ENCODE data around the gene AMZ1.

The AMZ1 gene

GRCh38 chr7:2663121-2663886 lies 24.7 kb upstream of the AMZ1 start:
- TF ChIP-seq, protein P1, sequence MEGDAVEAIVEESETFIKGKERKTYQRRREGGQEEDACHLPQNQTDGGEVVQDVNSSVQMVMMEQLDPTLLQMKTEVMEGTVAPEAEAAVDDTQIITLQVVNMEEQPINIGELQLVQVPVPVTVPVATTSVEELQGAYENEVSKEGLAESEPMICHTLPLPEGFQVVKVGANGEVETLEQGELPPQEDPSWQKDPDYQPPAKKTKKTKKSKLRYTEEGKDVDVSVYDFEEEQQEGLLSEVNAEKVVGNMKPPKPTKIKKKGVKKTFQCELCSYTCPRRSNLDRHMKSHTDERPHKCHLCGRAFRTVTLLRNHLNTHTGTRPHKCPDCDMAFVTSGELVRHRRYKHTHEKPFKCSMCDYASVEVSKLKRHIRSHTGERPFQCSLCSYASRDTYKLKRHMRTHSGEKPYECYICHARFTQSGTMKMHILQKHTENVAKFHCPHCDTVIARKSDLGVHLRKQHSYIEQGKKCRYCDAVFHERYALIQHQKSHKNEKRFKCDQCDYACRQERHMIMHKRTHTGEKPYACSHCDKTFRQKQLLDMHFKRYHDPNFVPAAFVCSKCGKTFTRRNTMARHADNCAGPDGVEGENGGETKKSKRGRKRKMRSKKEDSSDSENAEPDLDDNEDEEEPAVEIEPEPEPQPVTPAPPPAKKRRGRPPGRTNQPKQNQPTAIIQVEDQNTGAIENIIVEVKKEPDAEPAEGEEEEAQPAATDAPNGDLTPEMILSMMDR (conservative IDR thresholded peaks at IDR 0.05; ENCODE audit: low read length) = no peak
- DNase-seq (ENCODE audit: low read depth) = no peak
- H3K4me3 ChIP-seq (ENCODE audit: low read length) = no peak overlapping the region

GRCh38 chr7:2663960-2664359 lies 24.0 kb upstream of the AMZ1 start:
- DNase-seq (ENCODE audit: low read depth) = no peak
- TF ChIP-seq, protein P1 (conservative IDR thresholded peaks at IDR 0.05; ENCODE audit: low read length) = no peak
- no peak overlapping the region for H3K4me3 ChIP-seq (ENCODE audit: low read length)

DNA sequence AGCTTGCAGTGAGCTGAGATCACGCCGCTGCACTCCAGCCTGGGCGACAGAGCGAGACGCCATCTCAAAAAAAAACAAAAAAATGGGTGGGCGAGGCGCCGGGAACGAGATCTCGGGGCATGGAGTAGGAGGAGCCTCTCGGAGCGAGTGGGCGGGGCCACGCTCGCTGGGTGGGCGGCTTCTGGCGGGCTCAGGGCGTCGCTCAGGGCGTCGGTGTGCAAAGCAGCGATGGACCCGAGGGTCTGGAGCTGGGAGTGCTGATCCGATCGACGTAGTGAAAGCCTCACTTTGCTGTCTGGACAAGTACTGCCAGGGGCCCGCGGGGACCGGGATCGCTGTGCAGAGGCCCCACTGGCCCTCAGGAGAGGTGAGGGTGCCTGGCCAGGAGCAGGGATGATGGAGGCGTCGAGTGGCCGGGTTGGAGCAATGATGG lies 22.6 kb upstream of the AMZ1 start:
- TF ChIP-seq, protein P1 (conservative IDR thresholded peaks at IDR 0.05; ENCODE audit: low read length) = no peak
- DNase-seq (ENCODE audit: low read depth) = no peak

GRCh38 chr7:2666155-2666554 lies 21.8 kb upstream of the AMZ1 start:
- H3K4me3 ChIP-seq (ENCODE audit: low read length) = no peak overlapping the region

More for the DNA sequence above, 22.6 kb upstream of the AMZ1 start:
- H3K4me3 ChIP-seq (ENCODE audit: low read length) = no peak overlapping the region

DNA sequence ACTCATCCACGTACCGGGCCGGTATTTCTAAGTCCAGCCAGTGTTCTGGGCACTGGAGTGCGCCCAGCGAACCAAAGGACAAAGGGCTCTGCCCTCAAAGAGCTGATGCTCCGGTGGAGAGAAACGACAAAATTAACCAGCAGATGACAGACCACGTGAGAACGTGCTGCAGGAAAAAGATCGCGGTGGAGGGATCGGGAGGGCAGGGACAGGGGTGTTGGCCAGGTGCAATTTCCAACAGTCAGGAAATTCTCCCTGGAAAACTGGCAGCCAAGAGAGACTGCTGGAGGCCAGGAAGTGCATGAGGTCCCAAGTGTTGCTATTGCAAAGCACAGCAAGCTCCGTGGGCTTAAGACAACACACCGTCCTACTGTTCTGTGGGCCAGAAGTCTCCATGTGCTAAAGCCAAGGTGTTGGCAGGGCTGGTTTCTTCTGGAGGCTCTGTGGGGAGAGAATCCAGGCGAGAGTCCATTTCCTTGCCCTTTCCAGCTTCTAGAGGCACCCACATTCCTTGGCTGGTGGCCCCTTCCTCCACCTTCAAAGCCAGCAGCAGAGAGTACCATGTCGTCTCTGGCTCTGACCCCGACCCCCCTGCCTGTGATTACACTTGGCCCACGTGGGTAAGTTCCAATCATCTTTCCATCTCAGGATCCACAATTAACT lies 21.3 kb upstream of the AMZ1 start:
- DNase-seq (ENCODE audit: low read depth) = no peak
- no peak overlapping the region for H3K4me3 ChIP-seq (ENCODE audit: low read length)
- TF ChIP-seq, protein P1 (conservative IDR thresholded peaks at IDR 0.05; ENCODE audit: low read length) = no peak

More at GRCh38 chr7:2666155-2666554, 21.8 kb upstream of the AMZ1 start:
- TF ChIP-seq, protein P1 (conservative IDR thresholded peaks at IDR 0.05; ENCODE audit: low read length) = no peak
- no peak for DNase-seq (ENCODE audit: low read depth)

DNA sequence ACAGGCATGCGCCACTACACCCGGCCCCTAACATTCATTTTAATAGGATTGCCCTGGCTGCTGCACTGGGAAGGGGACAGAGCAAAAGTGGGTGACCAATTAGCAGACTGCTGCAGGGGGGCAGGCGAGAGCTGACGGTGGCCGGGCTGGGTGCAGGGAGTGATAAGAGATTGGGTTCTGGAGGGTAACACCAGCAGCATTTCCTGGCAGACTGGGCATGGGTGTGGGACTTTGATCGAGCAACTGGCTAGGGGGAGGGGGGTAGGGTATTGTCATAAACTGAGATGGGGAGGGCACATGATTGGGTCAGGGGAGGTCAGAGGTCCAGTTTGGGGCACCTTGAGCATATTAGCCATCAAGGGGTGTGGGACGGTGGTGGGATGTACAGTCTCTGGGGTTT lies 20.2 kb upstream of the AMZ1 start:
- no peak for DNase-seq (ENCODE audit: low read depth)
- H3K4me3 ChIP-seq (ENCODE audit: low read length) = no peak overlapping the region

More for the DNA sequence above, 20.2 kb upstream of the AMZ1 start:
- TF ChIP-seq, protein P1 (conservative IDR thresholded peaks at IDR 0.05; ENCODE audit: low read length) = no peak

All from AG10803 (cell line).